Retinal pigment epithelial cell (primary cell): Measurements from ENCODE around the gene PTTG1.

ENCODE experiments used
- DNase-seq: peaks from one replicate; pipeline ENCODE4 v3.0.0-alpha.2; 2010; ENCODE audit warnings: low read depth
- H3K4me3 ChIP-seq: 2 replicates; pipeline ENCODE4 v1.5.1; 2011; ENCODE audit warnings: mild to moderate bottlenecking, low read length, control low read depth, moderate library complexity
- TF ChIP-seq, protein P1 (sequence below): conservative IDR thresholded peaks from 2 replicates; pipeline ENCODE4 v1.5.1; 2011; ENCODE audit warnings: low read depth, low read length, control low read depth, inconsistent platforms

PTTG1 gene

DNA sequence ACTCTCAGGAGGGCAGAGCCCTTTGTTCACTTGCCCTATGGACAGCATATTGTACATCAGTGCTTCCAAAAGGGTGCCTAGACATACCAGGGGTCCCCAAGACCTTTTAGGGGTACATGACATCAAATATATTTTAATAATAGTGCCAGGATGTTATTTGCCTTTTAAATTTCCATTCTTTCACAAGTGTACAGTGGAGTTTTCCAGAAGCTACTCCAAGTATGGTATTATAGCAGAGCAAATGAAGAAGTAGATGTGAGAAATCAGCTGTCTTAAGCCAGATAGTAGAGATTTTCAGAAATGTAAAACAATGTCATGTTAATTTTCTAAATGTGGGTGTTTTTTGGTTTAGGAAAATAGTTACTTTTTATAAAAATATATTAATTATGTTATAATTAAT lies 15.6 kb downstream of the PTTG1 start:
- no peak for DNase-seq
- no peak overlapping the region for H3K4me3 ChIP-seq
- TF ChIP-seq, protein P1, sequence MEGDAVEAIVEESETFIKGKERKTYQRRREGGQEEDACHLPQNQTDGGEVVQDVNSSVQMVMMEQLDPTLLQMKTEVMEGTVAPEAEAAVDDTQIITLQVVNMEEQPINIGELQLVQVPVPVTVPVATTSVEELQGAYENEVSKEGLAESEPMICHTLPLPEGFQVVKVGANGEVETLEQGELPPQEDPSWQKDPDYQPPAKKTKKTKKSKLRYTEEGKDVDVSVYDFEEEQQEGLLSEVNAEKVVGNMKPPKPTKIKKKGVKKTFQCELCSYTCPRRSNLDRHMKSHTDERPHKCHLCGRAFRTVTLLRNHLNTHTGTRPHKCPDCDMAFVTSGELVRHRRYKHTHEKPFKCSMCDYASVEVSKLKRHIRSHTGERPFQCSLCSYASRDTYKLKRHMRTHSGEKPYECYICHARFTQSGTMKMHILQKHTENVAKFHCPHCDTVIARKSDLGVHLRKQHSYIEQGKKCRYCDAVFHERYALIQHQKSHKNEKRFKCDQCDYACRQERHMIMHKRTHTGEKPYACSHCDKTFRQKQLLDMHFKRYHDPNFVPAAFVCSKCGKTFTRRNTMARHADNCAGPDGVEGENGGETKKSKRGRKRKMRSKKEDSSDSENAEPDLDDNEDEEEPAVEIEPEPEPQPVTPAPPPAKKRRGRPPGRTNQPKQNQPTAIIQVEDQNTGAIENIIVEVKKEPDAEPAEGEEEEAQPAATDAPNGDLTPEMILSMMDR = no peak

DNA sequence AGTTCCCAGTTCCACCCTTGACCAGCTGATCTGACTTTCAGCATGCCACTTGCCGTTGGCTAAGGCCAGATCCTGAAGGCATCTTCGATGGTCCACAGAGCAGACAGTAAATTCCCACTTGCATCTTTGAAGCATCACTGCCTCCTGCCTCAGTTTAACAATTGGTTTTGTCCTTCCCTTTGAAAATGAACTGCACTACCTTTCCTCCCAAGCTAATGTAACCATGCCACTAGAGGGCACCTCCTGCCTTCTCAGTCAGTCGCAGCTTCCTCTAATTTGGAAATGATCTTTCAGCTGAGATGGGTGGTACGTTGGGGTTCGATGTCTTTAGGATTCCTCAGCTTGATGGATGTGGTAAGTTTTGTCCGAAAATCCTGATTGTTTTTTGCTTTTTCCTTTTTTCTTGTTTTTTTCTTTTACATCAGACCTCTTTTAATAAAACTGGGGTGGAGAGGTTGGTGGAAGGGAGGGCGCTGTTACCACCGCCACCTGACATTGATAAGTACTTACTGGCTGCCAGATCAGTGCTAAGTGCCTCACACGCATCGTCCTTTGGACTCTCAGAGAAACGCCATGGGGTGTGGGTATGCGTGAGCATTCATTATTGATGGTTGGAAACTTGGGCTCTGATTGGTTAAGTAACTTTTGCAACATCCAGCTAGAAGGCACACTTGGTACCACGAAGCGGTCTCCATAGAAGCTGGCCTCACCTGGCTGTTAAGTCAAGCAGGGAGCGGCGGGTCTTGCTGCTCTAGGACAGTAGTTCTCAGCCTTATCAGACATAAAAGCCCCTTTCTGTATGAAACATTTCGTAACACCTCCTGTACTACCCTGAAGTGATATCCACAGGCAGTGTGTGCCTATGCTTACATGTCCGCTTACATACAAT lies 16.9 kb downstream of the PTTG1 start:
- TF ChIP-seq, protein P1 = peak; percentile 93
- peak overlapping the region; percentile 38 for H3K4me3 ChIP-seq
- DNase-seq = no peak

- TF ChIP-seq, protein P1 = peak; percentile 91
- DNase-seq = no peak
- peak overlapping the region; percentile 38 for H3K4me3 ChIP-seq
These were observed 17.5 kb downstream of the PTTG1 start for GRCh38 chr5:160439205-160439600.

DNA sequence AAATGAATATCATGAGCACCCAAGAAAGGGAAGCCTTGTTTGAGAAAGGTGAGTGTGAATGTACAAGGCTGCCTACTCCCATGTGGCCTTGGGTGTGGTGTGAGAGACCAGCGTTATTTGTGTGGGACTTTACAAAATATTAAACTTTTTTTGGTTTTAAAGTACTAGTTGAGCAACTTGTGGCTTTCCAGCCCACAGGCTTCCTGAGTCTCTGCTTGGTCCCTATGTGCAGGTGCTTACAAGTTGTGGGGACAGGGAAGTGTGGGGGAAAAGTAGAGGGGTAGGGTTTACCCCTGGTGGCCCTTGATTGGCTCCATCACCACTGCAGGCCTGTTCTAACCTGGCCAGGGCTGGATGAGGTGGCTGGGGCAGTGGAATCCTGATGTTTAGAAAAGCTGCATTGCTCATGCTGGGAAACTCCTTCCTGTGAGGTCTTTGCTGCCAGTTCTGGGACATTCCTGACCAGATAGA lies 19.7 kb downstream of the PTTG1 start:
- H3K4me3 ChIP-seq = no peak overlapping the region
- TF ChIP-seq, protein P1 = no peak
- DNase-seq = no peak

DNA sequence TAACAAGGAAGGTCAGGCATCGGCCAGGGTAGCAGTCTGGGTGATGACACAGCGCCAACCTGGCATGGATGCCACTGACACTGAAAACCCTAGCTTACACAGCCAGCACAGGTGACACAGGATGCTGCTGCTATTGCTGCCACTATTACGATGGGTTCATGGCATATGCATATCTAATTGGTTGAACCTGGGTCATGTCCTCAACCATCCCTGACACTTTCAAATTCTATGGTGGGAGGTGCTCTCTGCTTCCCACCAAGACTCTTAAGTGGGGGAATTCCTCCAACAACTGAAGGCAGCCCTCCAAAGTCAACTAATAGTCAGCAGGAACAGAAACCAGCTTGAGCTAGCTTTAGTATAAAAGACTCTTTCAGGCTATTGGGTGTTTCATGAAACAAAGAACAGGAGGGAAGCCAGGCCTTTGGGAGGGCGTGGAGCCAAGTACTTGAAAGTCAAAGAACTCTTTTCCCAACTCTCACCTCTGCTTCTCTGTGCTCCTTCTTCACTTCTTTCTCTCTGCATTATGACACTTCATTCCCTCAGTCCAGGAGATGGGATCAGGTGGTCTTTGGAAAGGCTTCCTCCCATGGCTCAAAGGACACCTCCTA lies 21.3 kb downstream of the PTTG1 start:
- TF ChIP-seq, protein P1 = no peak
- DNase-seq = no peak
- H3K4me3 ChIP-seq = no peak overlapping the region

- no peak overlapping the region for H3K4me3 ChIP-seq
- no peak for DNase-seq
- TF ChIP-seq, protein P1 = no peak
These were observed 22.8 kb downstream of the PTTG1 start for GRCh38 chr5:160444407-160444806.
